HEK293T (cell line): ENCODE results near the gene BSN.

Experiments used
- BHLHE40 ChIP-seq: fragments of 450-650 bp; IDR thresholded peaks from 2 replicates; pipeline ENCODE4 v1.6.1; 2016; ENCODE audit warnings: mild to moderate bottlenecking, moderate library complexity, borderline replicate concordance
- ELF4 ChIP-seq: fragments of 450-650 bp; IDR thresholded peaks from 2 replicates; pipeline ENCODE4 v1.6.1; 2017; ENCODE audit warnings: antibody characterized with exemption
- FOXA1 ChIP-seq: fragments of 450-650 bp; IDR thresholded peaks from 2 replicates; pipeline ENCODE4 v1.6.1; 2016; ENCODE audit warnings: mild to moderate bottlenecking
- FOXK2 ChIP-seq: fragments of 450-650 bp; IDR thresholded peaks from 2 replicates; pipeline ENCODE4 v1.6.1; 2016; ENCODE audit warnings: mild to moderate bottlenecking
- FOXM1 ChIP-seq: fragments of 450-650 bp; IDR thresholded peaks from 2 replicates; pipeline ENCODE4 v1.6.1; 2017; ENCODE audit warnings: mild to moderate bottlenecking, borderline replicate concordance
- HDGF ChIP-seq: fragments of 450-650 bp; IDR thresholded peaks from 2 replicates; pipeline ENCODE4 v1.6.1; 2017; ENCODE audit warnings: antibody characterized with exemption, borderline replicate concordance
- LEF1 ChIP-seq: fragments of 450-650 bp; IDR thresholded peaks from 2 replicates; pipeline ENCODE4 v1.6.1; 2017; ENCODE audit warnings: mild to moderate bottlenecking, borderline replicate concordance
- SP1 ChIP-seq: fragments of 450-650 bp; IDR thresholded peaks from 2 replicates; pipeline ENCODE4 v1.6.1; 2017
- TARDBP ChIP-seq: fragments of 450-650 bp; IDR thresholded peaks from 2 replicates; pipeline ENCODE4 v1.6.1; 2016
- ZNF384 ChIP-seq: fragments of 450-650 bp; IDR thresholded peaks from 2 replicates; pipeline ENCODE4 v1.6.1; 2016
- TF ChIP-seq, protein P1 (sequence below): fragments of 450-650 bp; IDR thresholded peaks from 2 replicates; pipeline ENCODE4 v1.6.1; 2016

DNA sequence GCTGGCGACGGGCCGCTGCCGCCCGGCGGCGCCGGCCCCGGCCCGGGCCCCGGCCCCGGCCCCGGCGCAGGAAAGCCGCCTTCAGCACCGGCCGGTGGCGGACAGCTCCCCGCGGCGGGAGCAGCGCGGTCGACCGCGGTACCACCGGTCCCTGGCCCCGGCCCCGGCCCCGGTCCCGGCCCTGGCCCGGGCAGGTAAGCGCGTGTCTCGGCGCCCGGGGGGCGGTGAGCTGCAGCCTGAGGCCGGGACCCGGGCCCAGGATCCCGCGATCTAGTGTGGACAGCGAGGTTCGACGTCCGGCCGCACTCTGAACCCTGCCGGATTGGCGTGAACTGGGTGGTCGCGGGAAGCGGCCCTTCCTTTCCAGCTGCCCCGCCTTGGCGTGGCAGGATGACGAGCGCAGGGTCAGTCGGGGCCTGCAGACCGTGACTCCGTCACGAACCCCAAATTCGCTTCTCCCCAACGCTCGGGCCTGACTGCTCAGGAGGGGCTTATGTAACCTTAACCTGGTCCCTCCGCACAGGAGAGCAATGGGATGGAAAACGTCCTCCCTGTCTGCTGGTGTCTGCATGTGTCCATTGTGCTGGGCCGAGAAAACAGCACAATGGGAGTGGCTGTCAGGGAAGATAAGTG lies 472 bp downstream of the BSN start:
- TF ChIP-seq FOXA1 (no peak), ELF4 (no peak), ZNF384 (no peak), HDGF (no peak), SP1 (no peak), TARDBP (no peak), FOXK2 (no peak), BHLHE40 (no peak), FOXM1 (no peak), LEF1 (no peak)
- TF ChIP-seq, protein P1, sequence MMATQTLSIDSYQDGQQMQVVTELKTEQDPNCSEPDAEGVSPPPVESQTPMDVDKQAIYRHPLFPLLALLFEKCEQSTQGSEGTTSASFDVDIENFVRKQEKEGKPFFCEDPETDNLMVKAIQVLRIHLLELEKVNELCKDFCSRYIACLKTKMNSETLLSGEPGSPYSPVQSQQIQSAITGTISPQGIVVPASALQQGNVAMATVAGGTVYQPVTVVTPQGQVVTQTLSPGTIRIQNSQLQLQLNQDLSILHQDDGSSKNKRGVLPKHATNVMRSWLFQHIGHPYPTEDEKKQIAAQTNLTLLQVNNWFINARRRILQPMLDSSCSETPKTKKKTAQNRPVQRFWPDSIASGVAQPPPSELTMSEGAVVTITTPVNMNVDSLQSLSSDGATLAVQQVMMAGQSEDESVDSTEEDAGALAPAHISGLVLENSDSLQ: no peak
